ENCODE results near the gene GNG13. TPM values are rescaled to one million over a fixed set of nuclear protein-coding genes. Genes with fewer than 3 reads are reported as not detected.
"Not testable (repeated sequence)": the region's sequence is repeated elsewhere in the genome, so short reads cannot be mapped to it uniquely, and the experiment has no call there.

Gene GNG13
- total RNA-seq, 6 experiments from 2014 or later: not detected

DNA sequence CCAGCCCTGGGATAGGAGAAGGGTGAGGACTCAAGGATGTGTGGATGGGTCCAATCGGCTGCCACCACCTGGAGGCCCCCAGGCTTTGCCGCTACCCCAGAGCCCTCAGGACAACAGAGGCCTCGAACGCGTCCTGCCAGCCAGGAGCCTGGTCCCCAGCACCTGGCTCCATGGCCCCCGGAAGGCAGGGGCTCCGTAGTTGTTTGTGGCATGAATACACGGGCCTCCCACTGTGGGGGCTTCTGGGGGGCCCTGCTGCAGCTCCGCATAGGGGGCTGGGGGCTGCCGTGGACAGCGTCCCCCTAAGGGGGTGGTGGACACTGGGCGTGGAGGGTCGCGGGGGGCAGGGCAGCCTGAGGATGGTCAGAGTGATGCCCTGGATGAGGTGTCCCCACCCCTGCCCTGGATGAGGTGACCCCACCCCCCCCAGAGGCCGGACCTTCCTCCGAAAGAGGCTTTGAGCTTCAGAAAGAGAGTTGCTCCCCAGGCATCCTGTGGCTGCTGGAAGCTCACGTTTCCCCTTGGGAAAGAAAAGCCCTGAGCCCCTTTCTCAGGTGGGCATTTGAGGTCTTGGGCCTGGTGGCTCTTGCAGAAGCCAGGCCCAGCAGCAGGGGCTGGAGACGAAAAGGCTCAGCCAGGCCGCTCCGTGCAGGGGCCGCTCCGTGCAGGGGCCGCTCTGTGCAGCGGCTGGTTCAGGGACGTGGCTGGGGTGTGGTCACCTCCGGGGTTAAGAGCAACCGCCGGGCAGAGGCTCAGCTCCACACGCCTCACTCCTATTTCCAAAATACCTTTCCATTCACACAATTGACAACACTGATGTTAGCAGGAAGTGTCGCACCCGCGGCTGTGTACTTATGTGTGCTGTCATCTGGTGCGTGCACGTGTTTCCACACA is 40.3 kb upstream of the GNG13 start:
- DNase-seq: no peak
- H3K9me3 Mint-ChIP-seq: peaks cover 53% of the 10 kb centered on the region
- no peak overlapping the region for H3K27ac Mint-ChIP-seq
- TF ChIP-seq, protein P1, sequence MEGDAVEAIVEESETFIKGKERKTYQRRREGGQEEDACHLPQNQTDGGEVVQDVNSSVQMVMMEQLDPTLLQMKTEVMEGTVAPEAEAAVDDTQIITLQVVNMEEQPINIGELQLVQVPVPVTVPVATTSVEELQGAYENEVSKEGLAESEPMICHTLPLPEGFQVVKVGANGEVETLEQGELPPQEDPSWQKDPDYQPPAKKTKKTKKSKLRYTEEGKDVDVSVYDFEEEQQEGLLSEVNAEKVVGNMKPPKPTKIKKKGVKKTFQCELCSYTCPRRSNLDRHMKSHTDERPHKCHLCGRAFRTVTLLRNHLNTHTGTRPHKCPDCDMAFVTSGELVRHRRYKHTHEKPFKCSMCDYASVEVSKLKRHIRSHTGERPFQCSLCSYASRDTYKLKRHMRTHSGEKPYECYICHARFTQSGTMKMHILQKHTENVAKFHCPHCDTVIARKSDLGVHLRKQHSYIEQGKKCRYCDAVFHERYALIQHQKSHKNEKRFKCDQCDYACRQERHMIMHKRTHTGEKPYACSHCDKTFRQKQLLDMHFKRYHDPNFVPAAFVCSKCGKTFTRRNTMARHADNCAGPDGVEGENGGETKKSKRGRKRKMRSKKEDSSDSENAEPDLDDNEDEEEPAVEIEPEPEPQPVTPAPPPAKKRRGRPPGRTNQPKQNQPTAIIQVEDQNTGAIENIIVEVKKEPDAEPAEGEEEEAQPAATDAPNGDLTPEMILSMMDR (IDR thresholded peaks at IDR 0.05): no peak
- peaks cover 6% of the 10 kb centered on the region; the same call in 1 of the 2 replicates for H3K27me3 Mint-ChIP-seq (ENCODE audit: insufficient read depth)
- H3K4me3 Mint-ChIP-seq: no peak overlapping the region
- H3K4me1 Mint-ChIP-seq (ENCODE audit: low read depth): no peaks in the 10 kb centered on the region
- peaks cover 13% of the 10 kb centered on the region; the same call in 1 of the 2 replicates for H3K36me3 Mint-ChIP-seq (ENCODE audit: low read depth)

DNA sequence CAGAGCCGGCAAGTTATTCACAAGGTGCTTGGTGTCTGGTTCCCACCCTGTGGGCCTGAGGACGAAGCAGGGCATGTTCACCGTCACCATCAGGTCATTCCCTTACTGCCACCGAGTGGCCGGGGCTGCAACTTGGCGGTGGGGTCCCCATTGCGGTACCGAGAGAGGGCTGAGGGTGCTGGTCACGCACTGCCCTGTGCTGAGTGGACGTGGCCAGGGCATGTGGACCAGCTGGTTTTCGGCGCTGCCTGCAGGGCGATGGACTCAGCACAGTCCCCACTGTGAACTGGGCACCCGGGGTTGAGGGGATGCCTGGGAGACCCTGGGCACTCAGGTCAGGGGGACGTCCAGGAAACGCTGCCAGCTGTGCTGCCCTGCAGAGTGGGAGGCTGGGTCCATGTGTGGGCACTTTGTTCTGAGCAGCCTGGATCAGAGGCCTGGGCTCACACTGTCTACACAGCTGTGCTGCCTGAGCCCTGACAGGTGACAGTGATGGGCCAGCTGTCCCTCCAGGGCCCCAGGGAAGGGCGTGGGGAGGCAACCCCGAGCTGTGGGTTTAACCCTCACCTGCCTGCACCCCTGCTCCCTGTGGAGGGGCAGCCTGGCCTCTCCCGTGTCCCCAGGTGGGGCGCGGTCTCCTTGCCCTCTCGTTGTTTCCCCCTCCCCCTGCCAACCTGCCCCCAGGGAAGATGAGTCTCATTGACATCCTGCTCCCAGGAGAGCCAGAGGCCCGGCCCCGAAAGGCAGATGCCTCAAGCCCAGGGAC is 39.3 kb upstream of the GNG13 start:
- no peak for DNase-seq
- TF ChIP-seq, protein P1 (IDR thresholded peaks at IDR 0.05): no peak
- H3K9me3 Mint-ChIP-seq: peaks cover 49% of the 10 kb centered on the region
- H3K27ac Mint-ChIP-seq: no peak overlapping the region
- peaks cover 7% of the 10 kb centered on the region; the same call in 1 of the 2 replicates for H3K27me3 Mint-ChIP-seq (ENCODE audit: insufficient read depth)
- no peak overlapping the region for H3K4me3 Mint-ChIP-seq
- no peaks in the 10 kb centered on the region for H3K4me1 Mint-ChIP-seq (ENCODE audit: low read depth)
- H3K36me3 Mint-ChIP-seq (ENCODE audit: low read depth): peaks cover 12% of the 10 kb centered on the region; the same call in 1 of the 2 replicates

DNA sequence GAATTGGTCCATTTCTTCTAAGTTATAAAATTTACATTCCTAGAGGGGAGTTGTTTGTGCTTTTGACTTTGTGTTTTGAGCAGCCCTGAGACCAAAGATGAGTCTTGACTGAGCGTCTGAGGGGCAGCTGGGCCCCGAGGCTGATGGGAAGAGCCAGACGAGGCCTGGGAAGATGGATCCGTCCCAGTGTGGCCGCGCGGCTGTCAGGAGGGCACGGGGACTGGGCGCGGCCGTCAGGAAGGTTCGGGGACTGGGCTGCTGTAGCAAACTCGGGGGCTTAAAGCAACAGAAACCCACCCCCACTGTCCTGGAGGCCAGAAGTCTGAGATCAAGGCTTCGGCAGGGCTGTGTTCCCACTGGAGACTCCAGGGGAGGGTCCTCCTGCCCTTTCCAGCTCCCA is 38.2 kb upstream of the GNG13 start:
- TF ChIP-seq, protein P1 (IDR thresholded peaks at IDR 0.05): no peak
- H3K27me3 Mint-ChIP-seq (ENCODE audit: insufficient read depth): peaks cover 9% of the 10 kb centered on the region; the same call in 1 of the 2 replicates
- no peak for DNase-seq

DNA sequence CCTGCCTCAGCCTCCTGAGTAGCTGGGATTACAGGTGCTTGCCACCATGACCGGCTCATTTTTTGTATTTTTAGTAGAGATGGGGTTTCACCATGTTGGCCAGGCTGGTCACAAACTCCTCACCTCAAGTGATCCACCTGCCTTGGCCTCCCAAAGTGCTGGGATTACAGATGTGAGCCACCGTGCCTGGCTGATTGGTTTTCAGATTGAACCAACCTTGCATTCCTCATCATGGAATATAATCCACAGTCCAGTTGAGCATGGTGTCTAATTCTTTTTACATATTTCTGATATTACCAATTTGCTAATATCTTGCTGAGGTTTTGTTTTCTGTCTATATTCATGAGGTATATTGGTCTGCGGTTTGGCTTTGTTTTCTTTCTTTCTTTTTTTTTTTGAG is 36.3 kb upstream of the GNG13 start:
- Mint-ChIP-seq H3K27me3 (ENCODE audit: insufficient read depth) (peaks cover 16% of the 10 kb centered on the region; the same call in 1 of the 2 replicates), H3K9me3 (peaks cover 47% of the 10 kb centered on the region), H3K36me3 (ENCODE audit: low read depth) (peaks cover 12% of the 10 kb centered on the region; the same call in 1 of the 2 replicates)
- H3K4me1 Mint-ChIP-seq (ENCODE audit: low read depth); H3K27ac Mint-ChIP-seq; DNase-seq; H3K4me3 Mint-ChIP-seq: not testable (repeated sequence)

More for the DNA sequence above, 38.2 kb upstream of the GNG13 start:
- Mint-ChIP-seq H3K36me3 (ENCODE audit: low read depth) (peaks cover 12% of the 10 kb centered on the region; the same call in 1 of the 2 replicates), H3K27ac (no peak overlapping the region), H3K9me3 (peaks cover 56% of the 10 kb centered on the region), H3K4me1 (ENCODE audit: low read depth) (no peaks in the 10 kb centered on the region), H3K4me3 (no peak overlapping the region)

DNA sequence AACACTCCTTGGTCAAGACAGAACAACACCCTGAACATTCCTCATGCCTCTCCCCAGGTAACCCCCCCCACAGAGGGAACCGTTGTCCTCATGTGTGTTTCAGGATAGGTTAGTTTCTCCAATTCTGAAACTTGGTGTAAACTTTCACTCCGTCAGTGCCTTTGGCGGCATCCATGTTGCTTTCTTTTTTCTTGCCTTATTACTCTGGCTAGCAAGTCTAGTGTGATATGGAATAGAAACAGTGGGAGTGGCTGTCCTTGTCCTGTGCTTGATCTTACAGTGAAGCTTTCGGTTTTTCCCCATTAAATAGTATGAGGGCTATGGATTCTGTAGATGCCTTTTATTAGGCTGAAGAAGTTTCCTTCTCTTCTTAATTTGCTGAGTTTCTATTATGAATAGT is 35.7 kb upstream of the GNG13 start:
- Mint-ChIP-seq H3K9me3 (peaks cover 47% of the 10 kb centered on the region), H3K4me1 (ENCODE audit: low read depth) (no peaks in the 10 kb centered on the region), H3K36me3 (ENCODE audit: low read depth) (peaks cover 12% of the 10 kb centered on the region; the same call in 1 of the 2 replicates), H3K27ac (no peak overlapping the region), H3K4me3 (no peak overlapping the region), H3K27me3 (ENCODE audit: insufficient read depth) (peaks cover 16% of the 10 kb centered on the region; the same call in 1 of the 2 replicates)
- no peak for DNase-seq
- TF ChIP-seq, protein P1 (IDR thresholded peaks at IDR 0.05): no peak

Measured in HFFc6 (cell line).